OCI-LY1 (cell line): Measurements from ENCODE around the gene IFRD1.
A peak's percentile ranks its signal among the peaks of the same experiment; 100 is the strongest.
"Not testable (repeated sequence)": the region's sequence is repeated elsewhere in the genome, so short reads cannot be mapped to it uniquely, and the experiment has no call there.

ENCODE experiments used
- H2AFZ ChIP-seq: fragments of 200-600 bp; sonication (generic), shearing (Covaris generic); 2 replicates; pipeline ENCODE4 v1.6.0; 2014; ENCODE audit warnings: antibody characterized with exemption, mild to moderate bottlenecking, low read length
- H3F3A ChIP-seq: fragments of 200-600 bp; sonication (generic), shearing (Covaris generic); 2 replicates; pipeline ENCODE4 v1.6.0; 2014; ENCODE audit warnings: mild to moderate bottlenecking, antibody characterized with exemption, low read length, moderate library complexity; ENCODE audit not compliant: insufficient read depth
- H3K27ac ChIP-seq: fragments of 200-600 bp; sonication (generic); 2 replicates; pipeline ENCODE4 v1.5.1; 2014; ENCODE audit warnings: low read length, mixed run types, mild to moderate bottlenecking, low read depth; ENCODE audit not compliant: poor library complexity, severe bottlenecking
- H3K27me3 ChIP-seq: fragments of 200-600 bp; sonication (generic); 2 replicates; pipeline ENCODE4 v1.6.0; 2014; ENCODE audit warnings: antibody characterized with exemption, mild to moderate bottlenecking, low read length, moderate library complexity; ENCODE audit not compliant: insufficient read depth
- H3K36me3 ChIP-seq: fragments of 200-600 bp; sonication (generic); 2 replicates; pipeline ENCODE4 v1.6.1; 2014; ENCODE audit warnings: mild to moderate bottlenecking, antibody characterized with exemption, low read length, moderate library complexity, mixed read lengths; ENCODE audit not compliant: insufficient read depth
- H3K4me1 ChIP-seq: fragments of 200-600 bp; sonication (generic); 2 replicates; pipeline ENCODE4 v1.5.1; 2014; ENCODE audit warnings: mild to moderate bottlenecking, low read length, moderate library complexity; ENCODE audit not compliant: insufficient read depth, severe bottlenecking
- H3K4me2 ChIP-seq: fragments of 200-600 bp; sonication (generic), shearing (Covaris generic); 2 replicates; pipeline ENCODE4 v1.6.1; 2014; ENCODE audit warnings: low read length
- H3K4me3 ChIP-seq: fragments of 200-600 bp; sonication (generic); 2 replicates; pipeline ENCODE4 v1.5.1; 2014; ENCODE audit warnings: low read length, low read depth, mild to moderate bottlenecking, mixed read lengths; ENCODE audit not compliant: poor library complexity, severe bottlenecking
- H3K79me2 ChIP-seq: fragments of 200-600 bp; shearing (Covaris generic); 2 replicates; pipeline ENCODE4 v1.6.1; 2016; ENCODE audit warnings: mixed run types, low read length, mixed read lengths; ENCODE audit not compliant: insufficient read depth
- H3K9ac ChIP-seq: fragments of 200-600 bp; sonication (generic), shearing (Covaris generic); 2 replicates; pipeline ENCODE4 v1.6.1; 2014; ENCODE audit warnings: mild to moderate bottlenecking, low read length, mixed read lengths
- H3K9me2 ChIP-seq: fragments of 200-600 bp; sonication (generic), shearing (Covaris generic); 2 replicates; pipeline ENCODE4 v1.6.1; 2014; ENCODE audit warnings: low read depth, mild to moderate bottlenecking, low read length, mixed read lengths
- H3K9me3 ChIP-seq: fragments of 200-600 bp; shearing (Covaris generic); 2 replicates; pipeline ENCODE4 v1.6.1; 2014; ENCODE audit warnings: low read length, mixed read lengths
- H4K20me1 ChIP-seq: fragments of 200-600 bp; sonication (generic), shearing (Covaris generic); 2 replicates; pipeline ENCODE4 v1.6.0; 2016; ENCODE audit warnings: mild to moderate bottlenecking, low read length; ENCODE audit not compliant: insufficient read depth
- CTCF ChIP-seq: fragments of 200-600 bp; sonication (generic), shearing (Covaris generic); IDR thresholded peaks from 2 replicates; pipeline ENCODE4 v1.5.1; 2017; ENCODE audit warnings: mild to moderate bottlenecking, antibody characterized with exemption, low read length, moderate library complexity, mixed read lengths
- EZH2 ChIP-seq: fragments of 200-600 bp; sonication (generic), shearing (Covaris generic); IDR thresholded peaks from 2 replicates; pipeline ENCODE4 v1.8.0; 2017; ENCODE audit warnings: borderline replicate concordance, mixed run types, mild to moderate bottlenecking, antibody characterized with exemption, low read length, moderate library complexity, mixed read lengths

Gene IFRD1

GRCh38 chr7:112512451-112513210, 62.4 kb downstream of the IFRD1 start:
- TF ChIP-seq CTCF: no peak
- no peak for TF ChIP-seq EZH2
- Histone ChIP-seq H3K9ac (no peak overlapping the region), H3K27me3 (no peaks in the 10 kb centered on the region), H3K9me2 (no peaks in the 10 kb centered on the region), H3K79me2 (no peaks in the 10 kb centered on the region), H3K27ac (no peak overlapping the region), H3K9me3 (no peaks in the 10 kb centered on the region), H3K4me1 (no peaks in the 10 kb centered on the region), H3K36me3 (no peaks in the 10 kb centered on the region), H3F3A (no peaks in the 10 kb centered on the region), H2AFZ (no peak overlapping the region), H3K4me3 (no peak overlapping the region), H4K20me1 (no peaks in the 10 kb centered on the region), H3K4me2 (no peak overlapping the region)

GRCh38 chr7:112515989-112516388, 65.7 kb downstream of the IFRD1 start:
- H3K9me2 ChIP-seq: no peaks in the 10 kb centered on the region
- H3K9ac ChIP-seq: no peak overlapping the region
- H3K27me3 ChIP-seq: no peaks in the 10 kb centered on the region
- no peak overlapping the region for H3K27ac ChIP-seq
- H2AFZ ChIP-seq: no peak overlapping the region
- H3K79me2 ChIP-seq: no peaks in the 10 kb centered on the region
- no peak overlapping the region for H3K4me2 ChIP-seq
- H3K36me3 ChIP-seq: no peaks in the 10 kb centered on the region
- no peaks in the 10 kb centered on the region for H3K4me1 ChIP-seq
- H3F3A ChIP-seq: no peaks in the 10 kb centered on the region
- H3K4me3 ChIP-seq: no peak overlapping the region
- TF ChIP-seq EZH2 (no peak), CTCF (peak; percentile 35; the same call in 1 of the 2 replicates)
- no peaks in the 10 kb centered on the region for H4K20me1 ChIP-seq
- no peaks in the 10 kb centered on the region for H3K9me3 ChIP-seq

GRCh38 chr7:112516418-112516817, 66.2 kb downstream of the IFRD1 start:
- H3K4me2 ChIP-seq: not testable (repeated sequence)

GRCh38 chr7:112517487-112517886, 67.2 kb downstream of the IFRD1 start:
- H3F3A ChIP-seq: no peaks in the 10 kb centered on the region
- no peaks in the 10 kb centered on the region for H3K9me2 ChIP-seq
- no peak overlapping the region for H3K4me2 ChIP-seq
- H3K36me3 ChIP-seq: no peaks in the 10 kb centered on the region
- H3K27me3 ChIP-seq: no peaks in the 10 kb centered on the region
- H4K20me1 ChIP-seq: no peaks in the 10 kb centered on the region
- H3K9me3 ChIP-seq: no peaks in the 10 kb centered on the region
- no peak overlapping the region for H3K4me3 ChIP-seq
- no peaks in the 10 kb centered on the region for H3K4me1 ChIP-seq
- no peaks in the 10 kb centered on the region for H3K79me2 ChIP-seq
- H3K27ac ChIP-seq: no peak overlapping the region
- no peak overlapping the region for H3K9ac ChIP-seq
- no peak for TF ChIP-seq CTCF
- no peak for TF ChIP-seq EZH2
- no peak overlapping the region for H2AFZ ChIP-seq

More at GRCh38 chr7:112516418-112516817, 66.2 kb downstream of the IFRD1 start:
- not testable (repeated sequence) for H4K20me1 ChIP-seq, H3K4me3 ChIP-seq, H3K9me2 ChIP-seq, H3F3A ChIP-seq, H3K9ac ChIP-seq, H3K4me1 ChIP-seq, H2AFZ ChIP-seq, H3K79me2 ChIP-seq, H3K27ac ChIP-seq, H3K27me3 ChIP-seq, H3K9me3 ChIP-seq, H3K36me3 ChIP-seq
